CD14-positive monocyte (primary cell): ENCODE data around the gene OR5AK2. TPM values are rescaled to one million over a fixed set of nuclear protein-coding genes. Genes with fewer than 3 reads are reported as not detected.

Source experiments
- DNase-seq, 3 donors: peaks; one replicate each; pipeline ENCODE4 v3.0.0-alpha.2; 2011 to 2022
- H2AFZ ChIP-seq: 2 replicates; pipeline ENCODE4 v1.6.0; 2012; ENCODE audit warnings: mild to moderate bottlenecking, low read depth, low read length, inconsistent platforms; ENCODE audit not compliant: insufficient read depth, poor library complexity, severe bottlenecking
- H3K27ac ChIP-seq, 2 donors: 1 replicate in 1 of 2; 2 replicates in 1 of 2; pipeline ENCODE4 v1.5.1; 2012 to 2013; ENCODE audit warnings: low read length in 2 of 2, control low read depth in 1 of 2, inconsistent platforms in 1 of 2, low read depth in 1 of 2, mild to moderate bottlenecking in 1 of 2
- H3K27me3 ChIP-seq, 2 donors: one replicate each; pipeline versions ENCODE4 v1.6.0 to v1.6.1; 2011 to 2013; ENCODE audit warnings: low read length in 2 of 2; ENCODE audit not compliant: control insufficient read depth in 2 of 2, insufficient read depth in 2 of 2
- H3K36me3 ChIP-seq, 2 donors: replicated peaks in 1 of 2; 1 replicate in 1 of 2; 2 replicates in 1 of 2; pipeline versions ENCODE4 v1.5.1 to v1.6.1; 2012 to 2013; ENCODE audit warnings: low read length in 2 of 2, control low read depth in 1 of 2, inconsistent platforms in 1 of 2, mild to moderate bottlenecking in 1 of 2; ENCODE audit not compliant: insufficient read depth in 2 of 2, control insufficient read depth in 1 of 2
- H3K4me1 ChIP-seq, 2 donors: 1 replicate in 1 of 2; 2 replicates in 1 of 2; pipeline versions ENCODE4 v1.5.1 to v1.6.1; 2012 to 2013; ENCODE audit warnings: low read length in 2 of 2, control low read depth in 1 of 2, inconsistent platforms in 1 of 2, mild to moderate bottlenecking in 1 of 2, moderate library complexity in 1 of 2; ENCODE audit not compliant: insufficient read depth in 2 of 2, control insufficient read depth in 1 of 2
- H3K4me2 ChIP-seq: replicated peaks from 2 replicates; pipeline ENCODE3; 2012; ENCODE audit warnings: low read length, moderate library complexity, mild to moderate bottlenecking; ENCODE audit not compliant: poor library complexity, severe bottlenecking; ENCODE audit errors: extremely low read depth
- H3K4me3 ChIP-seq, 3 experiments: fragments of 200-600 bp in 1 of 3; sonication (generic) in 1 of 3; replicated peaks in 1 of 3; 1 replicate in 2 of 3; 2 replicates in 1 of 3; pipeline ENCODE4 v1.5.1; 2011 to 2013; ENCODE audit warnings: low read length in 3 of 3, mild to moderate bottlenecking in 3 of 3, control low read depth in 2 of 3, low read depth in 2 of 3, inconsistent platforms in 1 of 3, moderate library complexity in 1 of 3
- H3K79me2 ChIP-seq: 2 replicates; pipeline ENCODE4 v1.6.0; 2012; ENCODE audit warnings: mild to moderate bottlenecking, control low read depth, inconsistent platforms, low read length, moderate library complexity; ENCODE audit not compliant: insufficient read depth
- H3K9ac ChIP-seq: 2 replicates; pipeline ENCODE4 v1.6.0; 2017; ENCODE audit warnings: low read length, mild to moderate bottlenecking; ENCODE audit not compliant: insufficient read depth, poor library complexity, severe bottlenecking
- H3K9me3 ChIP-seq, 2 donors: replicated peaks in 1 of 2; 1 replicate in 1 of 2; 2 replicates in 1 of 2; pipeline versions ENCODE4 v1.5.1 to v1.6.1; 2012 to 2013; ENCODE audit warnings: low read length in 2 of 2, control low read depth in 1 of 2; ENCODE audit not compliant: control insufficient read depth in 1 of 2, insufficient read depth in 1 of 2
- H4K20me1 ChIP-seq: 2 replicates; pipeline ENCODE4 v1.6.0; 2012; ENCODE audit warnings: mild to moderate bottlenecking, low read length, control low read depth, moderate library complexity; ENCODE audit not compliant: insufficient read depth
- H3K27ac Mint-ChIP-seq, 7 donors: one replicate each; pipeline ENCODE4 v1.8.0; 2020; ENCODE audit warnings: mild to moderate bottlenecking in 7 of 7, mixed read lengths in 7 of 7, moderate library complexity in 6 of 7, inconsistent platforms in 2 of 7
- H3K27me3 Mint-ChIP-seq, 3 donors: one replicate each; pipeline ENCODE4 v1.8.0; 2021 to 2022; ENCODE audit warnings: low read depth in 3 of 3, mild to moderate bottlenecking in 3 of 3, mixed read lengths in 3 of 3, moderate library complexity in 3 of 3, inconsistent platforms in 1 of 3
- H3K36me3 Mint-ChIP-seq, 2 donors: one replicate each; pipeline ENCODE4 v1.8.0; 2020; ENCODE audit warnings: mixed read lengths in 2 of 2, inconsistent platforms in 1 of 2, mild to moderate bottlenecking in 1 of 2
- H3K4me1 Mint-ChIP-seq: one replicate; pipeline ENCODE4 v1.8.0; 2020; ENCODE audit warnings: mild to moderate bottlenecking, mixed read lengths
- H3K4me3 Mint-ChIP-seq, 2 donors: one replicate each; pipeline ENCODE4 v1.8.0; 2020; ENCODE audit warnings: mild to moderate bottlenecking in 2 of 2, mixed read lengths in 2 of 2, moderate library complexity in 1 of 2
- H3K9me3 Mint-ChIP-seq, 7 donors: one replicate each; pipeline ENCODE4 v1.8.0; 2020 to 2022; ENCODE audit warnings: mixed read lengths in 7 of 7, mild to moderate bottlenecking in 6 of 7, moderate library complexity in 6 of 7, inconsistent platforms in 2 of 7
- WGBS: methylation state at CpG from one replicate; pipeline ENCODE4 v1.1.5; 2013; ENCODE audit warnings: missing lambda C conversion rate; ENCODE audit not compliant: insufficient coverage; 5-methylcytosine and 5-hydroxymethylcytosine counted together
- intact Hi-C, 2 donors: fragments of 100-400 bp; cut with micrococcal nuclease; formaldehyde crosslinking; loops; one replicate each; pipeline versions ENCODE4 v1.15.0 to v1.15.1; 2023
- polyA plus RNA-seq, 3 donors: library from polyadenylated mRNA; depleted of rRNA in 1 of 3; unstranded in 2 of 3; stranded (reverse) in 1 of 3; fragments of 300-500 nt in 2 of 3; fragments of >200 nt in 1 of 3; fragmentation: Illumina TruSeq in 2 of 3; gene quantifications; 1 replicate in 2 of 3; 2 replicates in 1 of 3; pipeline ENCODE4 v1.2.3, GENCODE V29; 2012 to 2021
- TF ChIP-seq, protein P1 (sequence below): fragments of 200-600 bp; IDR thresholded peaks from one replicate; pipeline ENCODE4 v1.8.0; 2022; ENCODE audit warnings: antibody characterized with exemption, mild to moderate bottlenecking

OR5AK2 gene
- polyA plus RNA-seq, 3 donors: not detected

DNA sequence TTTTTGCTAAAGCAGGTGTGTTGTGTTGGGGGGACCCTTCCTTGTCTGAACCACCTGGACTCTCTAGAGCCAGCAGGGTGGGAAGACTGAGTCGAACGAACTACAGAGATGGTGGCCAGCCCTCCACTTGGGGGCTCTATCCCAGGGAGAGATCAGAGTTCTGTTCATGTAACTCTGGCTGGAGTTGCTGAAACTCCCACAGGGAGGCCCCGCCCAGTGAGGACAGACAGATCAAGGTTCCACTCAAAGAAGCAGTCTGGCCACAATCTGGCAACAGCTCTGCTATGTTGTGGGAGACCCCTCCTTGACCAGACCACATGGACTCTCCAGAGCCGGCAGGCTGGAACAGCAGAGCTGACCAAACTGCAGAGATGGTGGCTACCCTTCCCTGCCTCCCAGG is 20.2 kb upstream of the OR5AK2 start:
- Mint-ChIP-seq H3K9me3 (peaks cover 4 to 18% (median 9%) of the 10 kb centered on the region in 7 donors), H3K27me3 (no peaks in the 10 kb centered on the region), H3K27ac (no peak overlapping the region), H3K4me1 (no peaks in the 10 kb centered on the region), H3K36me3 (no peaks in the 10 kb centered on the region), H3K4me3 (no peak overlapping the region)
- H3K27me3 ChIP-seq: no peaks in the 10 kb centered on the region
- H3K27ac ChIP-seq: no peak overlapping the region
- no peak overlapping the region for H3K4me2 ChIP-seq
- H3K9me3 ChIP-seq: peaks cover 10 to 12% of the 10 kb centered on the region in 2 donors
- H2AFZ ChIP-seq: no peak overlapping the region
- intact Hi-C loops: no loop called here
- no peak overlapping the region for H3K4me3 ChIP-seq
- H3K79me2 ChIP-seq: no peaks in the 10 kb centered on the region
- DNase-seq: no peak
- TF ChIP-seq, protein P1, sequence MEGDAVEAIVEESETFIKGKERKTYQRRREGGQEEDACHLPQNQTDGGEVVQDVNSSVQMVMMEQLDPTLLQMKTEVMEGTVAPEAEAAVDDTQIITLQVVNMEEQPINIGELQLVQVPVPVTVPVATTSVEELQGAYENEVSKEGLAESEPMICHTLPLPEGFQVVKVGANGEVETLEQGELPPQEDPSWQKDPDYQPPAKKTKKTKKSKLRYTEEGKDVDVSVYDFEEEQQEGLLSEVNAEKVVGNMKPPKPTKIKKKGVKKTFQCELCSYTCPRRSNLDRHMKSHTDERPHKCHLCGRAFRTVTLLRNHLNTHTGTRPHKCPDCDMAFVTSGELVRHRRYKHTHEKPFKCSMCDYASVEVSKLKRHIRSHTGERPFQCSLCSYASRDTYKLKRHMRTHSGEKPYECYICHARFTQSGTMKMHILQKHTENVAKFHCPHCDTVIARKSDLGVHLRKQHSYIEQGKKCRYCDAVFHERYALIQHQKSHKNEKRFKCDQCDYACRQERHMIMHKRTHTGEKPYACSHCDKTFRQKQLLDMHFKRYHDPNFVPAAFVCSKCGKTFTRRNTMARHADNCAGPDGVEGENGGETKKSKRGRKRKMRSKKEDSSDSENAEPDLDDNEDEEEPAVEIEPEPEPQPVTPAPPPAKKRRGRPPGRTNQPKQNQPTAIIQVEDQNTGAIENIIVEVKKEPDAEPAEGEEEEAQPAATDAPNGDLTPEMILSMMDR: no peak
- H3K9ac ChIP-seq: no peak overlapping the region
- no peaks in the 10 kb centered on the region for H3K4me1 ChIP-seq
- no peaks in the 10 kb centered on the region for H3K36me3 ChIP-seq
- no peaks in the 10 kb centered on the region for H4K20me1 ChIP-seq
- 63% methylated on average over 4 of the region's 4 CpGs for WGBS

DNA sequence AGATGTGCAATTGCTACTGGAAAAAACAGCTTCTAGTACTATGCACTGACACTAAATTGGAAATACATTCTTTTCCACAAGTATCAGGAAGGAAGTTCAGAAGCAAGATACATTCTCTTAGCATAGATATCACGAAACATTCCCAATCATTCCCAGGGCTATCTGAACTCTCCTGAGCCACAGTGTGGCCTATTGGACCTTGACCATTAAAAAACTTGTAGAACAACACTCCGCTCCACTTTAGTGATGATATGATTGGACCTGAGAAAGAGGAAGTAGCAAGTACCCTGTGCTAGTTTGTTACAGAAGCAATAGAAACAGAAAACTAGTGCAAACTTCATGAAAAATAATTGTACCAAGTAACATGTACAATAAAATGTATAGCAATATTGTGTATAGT is 11.4 kb upstream of the OR5AK2 start:
- no peaks in the 10 kb centered on the region for H3K4me1 Mint-ChIP-seq

More for the DNA sequence above, 11.4 kb upstream of the OR5AK2 start:
- Histone ChIP-seq H3K4me3 (no peak overlapping the region), H4K20me1 (no peaks in the 10 kb centered on the region), H3K27ac (no peak overlapping the region), H3K79me2 (no peaks in the 10 kb centered on the region), H3K9me3 (no peaks in the 10 kb centered on the region), H3K4me2 (no peak overlapping the region), H3K4me1 (no peaks in the 10 kb centered on the region), H2AFZ (no peak overlapping the region), H3K36me3 (no peaks in the 10 kb centered on the region), H3K9ac (no peak overlapping the region), H3K27me3 (no peaks in the 10 kb centered on the region)
- Mint-ChIP-seq H3K4me3 (no peak overlapping the region), H3K36me3 (no peaks in the 10 kb centered on the region), H3K27ac (no peak overlapping the region), H3K9me3 (peaks cover 0 to 5% (median 0%) of the 10 kb centered on the region in 7 donors), H3K27me3 (peaks cover 0 to 1% (median 0%) of the 10 kb centered on the region in 3 donors)
- no CpG with 5 or more reads among the region's 2 CpGs for WGBS
- intact Hi-C loops: no loop called here
- TF ChIP-seq, protein P1: no peak
- no peak for DNase-seq
